HUES64 (cell line): ENCODE data around the gene HSD17B13.
"Not testable (repeated sequence)": the region's sequence is repeated elsewhere in the genome, so short reads cannot be mapped to it uniquely, and the experiment has no call there.

ENCODE experiments used
- H3K27ac ChIP-seq: 2 replicates; pipeline ENCODE4 v1.7.0; 2013; ENCODE audit warnings: low read depth, low read length, inconsistent platforms
- H3K27me3 ChIP-seq: 2 replicates; pipeline ENCODE4 v1.6.1; 2013; ENCODE audit warnings: mild to moderate bottlenecking, low read length; ENCODE audit not compliant: insufficient read depth
- H3K36me3 ChIP-seq: 2 replicates; pipeline ENCODE4 v1.6.1; 2013; ENCODE audit warnings: mild to moderate bottlenecking, low read length; ENCODE audit not compliant: insufficient read depth
- H3K4me1 ChIP-seq: 2 replicates; pipeline ENCODE4 v1.6.1; 2013; ENCODE audit warnings: mild to moderate bottlenecking, low read length, moderate library complexity; ENCODE audit not compliant: insufficient read depth
- H3K4me3 ChIP-seq: 2 replicates; pipeline ENCODE4 v1.5.1; 2013; ENCODE audit warnings: mild to moderate bottlenecking, low read length, moderate library complexity
- H3K9ac ChIP-seq: 2 replicates; pipeline ENCODE4 v1.6.1; 2013; ENCODE audit warnings: mild to moderate bottlenecking, low read depth, low read length
- H3K9me3 ChIP-seq: 2 replicates; pipeline ENCODE4 v1.6.1; 2013; ENCODE audit warnings: low read depth, low read length; ENCODE audit not compliant: insufficient read depth
- WGBS: fragments of 150-250, 120-280 bp; methylation state at CpG from one replicate; pipeline ENCODE4 v1.1.7; 2013; ENCODE audit warnings: missing lambda C conversion rate; 5-methylcytosine and 5-hydroxymethylcytosine counted together

The HSD17B13 gene

GRCh38 chr4:87293889-87294288 lies 28.8 kb downstream of the HSD17B13 start:
- H3K27ac ChIP-seq, H3K9ac ChIP-seq, H3K27me3 ChIP-seq, H3K4me3 ChIP-seq, H3K4me1 ChIP-seq, H3K36me3 ChIP-seq: not testable (repeated sequence)
- 93% methylated on average over 5 of the region's 7 CpGs for WGBS
- peaks cover 12% of the 10 kb centered on the region; the same call in 1 of the 2 replicates for H3K9me3 ChIP-seq

GRCh38 chr4:87286970-87287369 lies 35.7 kb downstream of the HSD17B13 start:
- no peak overlapping the region for H3K9ac ChIP-seq
- no peak overlapping the region for H3K4me3 ChIP-seq
- peaks cover 21% of the 10 kb centered on the region for H3K9me3 ChIP-seq
- no peaks in the 10 kb centered on the region for H3K36me3 ChIP-seq
- no peak overlapping the region for H3K27ac ChIP-seq
- WGBS, result 95% methylated on average over 1 of the region's 1 CpG
- H3K27me3 ChIP-seq, result no peaks in the 10 kb centered on the region
- H3K4me1 ChIP-seq, result no peaks in the 10 kb centered on the region

DNA sequence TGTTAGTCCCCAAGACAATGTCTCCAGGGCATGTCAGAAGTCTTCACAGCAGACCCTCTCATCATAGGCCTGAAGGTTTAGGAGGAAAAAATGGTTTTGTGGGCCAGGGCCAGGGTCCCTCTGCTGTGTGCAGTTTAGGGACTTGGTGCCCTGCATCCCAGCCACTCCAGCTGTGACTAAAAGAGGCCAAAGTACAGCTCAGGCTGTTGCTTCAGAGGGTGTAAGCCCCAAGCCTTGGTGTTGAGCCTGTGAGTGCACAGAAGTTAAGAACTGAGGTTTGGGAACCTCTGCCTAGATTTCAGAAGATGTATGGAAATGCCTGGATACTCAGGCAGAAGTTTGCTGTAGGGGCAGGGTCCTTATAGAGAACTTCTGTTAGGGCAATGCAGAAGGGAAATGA lies 38.4 kb downstream of the HSD17B13 start:
- H3K9me3 ChIP-seq, result peaks cover 21% of the 10 kb centered on the region
- H3K36me3 ChIP-seq, H3K4me3 ChIP-seq, H3K27ac ChIP-seq, H3K27me3 ChIP-seq, H3K4me1 ChIP-seq, H3K9ac ChIP-seq: not testable (repeated sequence)

DNA sequence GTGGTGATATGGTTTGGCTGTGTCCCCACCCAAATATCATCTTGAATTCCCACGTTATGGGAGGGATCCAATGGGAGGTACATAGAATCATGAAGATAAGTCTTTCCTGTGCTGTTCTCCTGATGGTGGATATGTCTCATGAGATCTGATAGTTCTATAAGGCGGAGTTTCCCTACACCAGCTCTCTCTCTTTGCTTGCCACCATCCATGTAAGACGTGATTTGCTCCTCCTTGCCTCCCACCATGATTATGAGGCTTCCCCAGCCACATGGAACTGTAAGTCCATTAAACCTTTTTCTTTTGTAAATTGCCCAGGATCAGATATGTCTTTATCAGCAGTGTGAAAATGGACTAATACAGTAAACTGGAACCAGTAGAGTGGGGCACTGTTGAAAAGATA lies 39.5 kb downstream of the HSD17B13 start:
- no peaks in the 10 kb centered on the region for H3K4me1 ChIP-seq
- WGBS, result 73% methylated on average over 3 of the region's 3 CpGs

GRCh38 chr4:87281603-87282002 lies 41.1 kb downstream of the HSD17B13 start:
- Histone ChIP-seq H3K9ac (no peak overlapping the region), H3K9me3 (peaks cover 14% of the 10 kb centered on the region), H3K27me3 (no peaks in the 10 kb centered on the region), H3K36me3 (no peaks in the 10 kb centered on the region), H3K4me1 (no peaks in the 10 kb centered on the region), H3K27ac (no peak overlapping the region), H3K4me3 (no peak overlapping the region)
- 85% methylated on average over 1 of the region's 1 CpG for WGBS

More for the DNA sequence above, 39.5 kb downstream of the HSD17B13 start:
- no peaks in the 10 kb centered on the region for H3K36me3 ChIP-seq
- peaks cover 21% of the 10 kb centered on the region for H3K9me3 ChIP-seq
- H3K27me3 ChIP-seq, result no peaks in the 10 kb centered on the region
- no peak overlapping the region for H3K9ac ChIP-seq
- H3K27ac ChIP-seq, result no peak overlapping the region
- H3K4me3 ChIP-seq, result no peak overlapping the region

- no peak overlapping the region for H3K27ac ChIP-seq
- no peaks in the 10 kb centered on the region for H3K4me1 ChIP-seq
- H3K9ac ChIP-seq, result no peak overlapping the region
- WGBS, result 89% methylated on average over 3 of the region's 3 CpGs
- H3K27me3 ChIP-seq, result no peaks in the 10 kb centered on the region
- H3K4me3 ChIP-seq, result no peak overlapping the region
- no peaks in the 10 kb centered on the region for H3K9me3 ChIP-seq
- no peaks in the 10 kb centered on the region for H3K36me3 ChIP-seq
Observed at GRCh38 chr4:87278335-87278794, 44.3 kb downstream of the HSD17B13 start.

GRCh38 chr4:87275311-87275710 lies 47.4 kb downstream of the HSD17B13 start:
- Histone ChIP-seq H3K4me3 (no peak overlapping the region), H3K27me3 (no peaks in the 10 kb centered on the region), H3K9ac (no peak overlapping the region), H3K27ac (no peak overlapping the region), H3K9me3 (no peaks in the 10 kb centered on the region), H3K4me1 (peaks cover 6% of the 10 kb centered on the region; the same call in 1 of the 2 replicates), H3K36me3 (no peaks in the 10 kb centered on the region)
- WGBS, result no CpG with 5 or more reads among the region's 2 CpGs

DNA sequence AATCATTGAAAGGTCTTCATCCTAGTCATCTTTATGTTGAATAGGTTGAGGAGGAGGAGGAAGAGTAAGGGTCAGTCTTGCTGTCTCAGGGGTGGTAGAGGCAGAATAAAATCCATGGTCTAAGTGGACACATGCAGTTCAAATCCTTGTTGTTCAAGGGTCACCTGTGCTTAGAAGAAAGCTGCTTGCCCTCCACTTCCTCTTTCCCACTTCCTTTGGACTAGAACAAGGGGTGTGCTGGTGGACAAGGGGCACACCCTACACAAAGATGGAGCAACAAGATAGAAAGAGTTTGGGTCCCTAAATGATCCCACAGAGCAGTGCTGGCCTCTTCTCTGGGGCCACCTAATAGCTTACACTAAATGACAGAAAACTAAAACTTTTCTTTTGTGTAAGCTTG lies 47.9 kb downstream of the HSD17B13 start:
- peaks cover 7% of the 10 kb centered on the region; the same call in 1 of the 2 replicates for H3K4me1 ChIP-seq

GRCh38 chr4:87274327-87274726 lies 48.4 kb downstream of the HSD17B13 start:
- Histone ChIP-seq H3K4me1 (peaks cover 7% of the 10 kb centered on the region; the same call in 1 of the 2 replicates), H3K27me3 (no peaks in the 10 kb centered on the region), H3K36me3 (no peaks in the 10 kb centered on the region), H3K4me3 (no peak overlapping the region), H3K9ac (no peak overlapping the region), H3K9me3 (no peaks in the 10 kb centered on the region), H3K27ac (no peak overlapping the region)

More for the DNA sequence above, 47.9 kb downstream of the HSD17B13 start:
- no peaks in the 10 kb centered on the region for H3K36me3 ChIP-seq
- H3K9ac ChIP-seq, result no peak overlapping the region
- H3K27me3 ChIP-seq, result no peaks in the 10 kb centered on the region
- no peak overlapping the region for H3K4me3 ChIP-seq
- no peaks in the 10 kb centered on the region for H3K9me3 ChIP-seq
- no peak overlapping the region for H3K27ac ChIP-seq

DNA sequence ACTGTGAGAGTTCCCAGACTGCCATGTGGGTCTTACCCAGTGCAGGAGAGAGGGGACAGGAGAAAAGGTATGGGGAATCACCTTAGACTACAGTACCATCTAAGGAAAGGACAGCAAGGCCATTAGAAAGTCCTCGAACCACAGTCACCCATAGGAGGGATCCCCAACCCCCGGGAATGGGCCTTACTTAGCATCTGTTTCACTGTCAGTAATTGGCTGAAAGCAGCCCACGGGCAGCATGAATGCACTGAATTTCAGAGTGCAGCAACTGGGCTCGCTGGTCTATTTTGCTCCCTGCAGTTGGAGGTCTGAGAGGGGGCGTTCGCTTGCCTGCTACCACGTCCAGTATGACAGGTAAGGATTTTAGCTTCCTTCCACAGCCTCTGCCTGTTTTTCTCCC lies 51.9 kb downstream of the HSD17B13 start:
- Histone ChIP-seq H3K27me3 (no peaks in the 10 kb centered on the region), H3K4me3 (no peak overlapping the region), H3K36me3 (no peaks in the 10 kb centered on the region), H3K27ac (no peak overlapping the region), H3K9ac (no peak overlapping the region), H3K9me3 (no peaks in the 10 kb centered on the region), H3K4me1 (peaks cover 7% of the 10 kb centered on the region; the same call in 1 of the 2 replicates)
- 63% methylated on average over 7 of the region's 7 CpGs for WGBS

GRCh38 chr4:87270144-87270543 lies 52.5 kb downstream of the HSD17B13 start:
- WGBS, result 31% methylated on average over 1 of the region's 3 CpGs
- no peak overlapping the region for H3K4me3 ChIP-seq
- H3K9me3 ChIP-seq, result no peaks in the 10 kb centered on the region
- no peak overlapping the region for H3K27ac ChIP-seq
- H3K36me3 ChIP-seq, result no peaks in the 10 kb centered on the region
- no peak overlapping the region for H3K9ac ChIP-seq
- peaks cover 7% of the 10 kb centered on the region; the same call in 1 of the 2 replicates for H3K4me1 ChIP-seq
- H3K27me3 ChIP-seq, result no peaks in the 10 kb centered on the region

GRCh38 chr4:87268411-87268810 lies 54.3 kb downstream of the HSD17B13 start:
- WGBS, result 83% methylated on average over 5 of the region's 5 CpGs
- H3K4me1 ChIP-seq, result peaks cover 7% of the 10 kb centered on the region; the same call in 1 of the 2 replicates
- no peaks in the 10 kb centered on the region for H3K9me3 ChIP-seq
- no peak overlapping the region for H3K27ac ChIP-seq
- H3K36me3 ChIP-seq, result no peaks in the 10 kb centered on the region
- H3K4me3 ChIP-seq, result no peak overlapping the region
- H3K27me3 ChIP-seq, result no peaks in the 10 kb centered on the region
- H3K9ac ChIP-seq, result no peak overlapping the region
